ENCODE results near the gene ARHGEF2. TPM values are rescaled to one million over a fixed set of nuclear protein-coding genes. Genes with fewer than 3 reads are reported as not detected.

ARHGEF2 gene
- total RNA-seq, 2 experiments from 2014 or later = 78.8 to 133 TPM

GRCh38 chr1:155954645-155955044 is 23.7 kb downstream of the ARHGEF2 start:
- no peaks in the 10 kb centered on the region for H3K9me3 ChIP-seq (ENCODE audit: low read length)
- H3K79me2 ChIP-seq (ENCODE audit: insufficient read depth, low read depth, low read length) = no peaks in the 10 kb centered on the region; the same call in 1 of the 2 replicates
- no peak for DNase-seq (ENCODE audit: low spot score)
- no TSS peak for BruUV-seq (replicated peaks)
- CTCF ChIA-PET (ENCODE audit: unreplicated experiment) = no interaction called here
- POLR2A ChIA-PET = interaction anchor here (0.8 to 2.3 kb wide), 3 partner anchors 9 to 26 kb away, joined by 4 to 6 read pairs (median 6); no protein-coding TSS in a partner anchor
- H3K9me2 ChIP-seq (ENCODE audit: insufficient read depth, low read length) = no peaks in the 10 kb centered on the region
- peaks cover 98% of the 10 kb centered on the region for H3K36me3 ChIP-seq (ENCODE audit: insufficient read depth, low read length)
- intact Hi-C loops (cut with micrococcal nuclease; ENCODE audit: unreplicated experiment) = no loop called here
- no peak overlapping the region for H3K27ac ChIP-seq (ENCODE audit: low read depth, low read length, poor library complexity, severe bottlenecking)
- peaks cover 18% of the 10 kb centered on the region for H3K4me1 ChIP-seq (ENCODE audit: insufficient read depth, low read length, poor library complexity, severe bottlenecking)
- H3K4me2 ChIP-seq (ENCODE audit: low read length) = no peak overlapping the region
- no peaks in the 10 kb centered on the region for H4K20me1 ChIP-seq (ENCODE audit: insufficient read depth, low read length)
- no peak overlapping the region for H3K4me3 ChIP-seq (ENCODE audit: low read depth, low read length, poor library complexity, severe bottlenecking)
- TF ChIP-seq CTCF (conservative IDR thresholded peaks at IDR 0.05; ENCODE audit: low read length) = no peak
- TF ChIP-seq EZH2phosphoT487 (IDR thresholded peaks at IDR 0.05; ENCODE audit: borderline replicate concordance, low read depth, low read length) = no peak
- no peak overlapping the region for H2AFZ ChIP-seq (ENCODE audit: low read length)

- no peak for TF ChIP-seq CTCF (conservative IDR thresholded peaks at IDR 0.05; ENCODE audit: low read length)
- TF ChIP-seq EZH2phosphoT487 (IDR thresholded peaks at IDR 0.05; ENCODE audit: borderline replicate concordance, low read depth, low read length) = no peak
- no peaks in the 10 kb centered on the region for H4K20me1 ChIP-seq (ENCODE audit: insufficient read depth, low read length)
- H3K79me2 ChIP-seq (ENCODE audit: insufficient read depth, low read depth, low read length) = no peaks in the 10 kb centered on the region
- H3K4me1 ChIP-seq (ENCODE audit: insufficient read depth, low read length, poor library complexity, severe bottlenecking) = peaks cover 6% of the 10 kb centered on the region
- H3K9me2 ChIP-seq (ENCODE audit: insufficient read depth, low read length) = no peaks in the 10 kb centered on the region
- no peak overlapping the region for H2AFZ ChIP-seq (ENCODE audit: low read length)
- ChIA-PET CTCF (ENCODE audit: unreplicated experiment) (no interaction called here), POLR2A (no interaction called here)
- peaks cover 96% of the 10 kb centered on the region for H3K36me3 ChIP-seq (ENCODE audit: insufficient read depth, low read length)
- DNase-seq (ENCODE audit: low spot score) = no peak
- intact Hi-C loops (cut with micrococcal nuclease; ENCODE audit: unreplicated experiment) = no loop called here
- no peak overlapping the region for H3K4me3 ChIP-seq (ENCODE audit: low read depth, low read length, poor library complexity, severe bottlenecking)
- no peak overlapping the region for H3K27ac ChIP-seq (ENCODE audit: low read depth, low read length, poor library complexity, severe bottlenecking)
- H3K9me3 ChIP-seq (ENCODE audit: low read length) = no peaks in the 10 kb centered on the region
- H3K4me2 ChIP-seq (ENCODE audit: low read length) = no peak overlapping the region
- no TSS peak for BruUV-seq (replicated peaks)
Measured at GRCh38 chr1:155952505-155952890, 25.8 kb downstream of the ARHGEF2 start.

- CTCF ChIA-PET (ENCODE audit: unreplicated experiment) = no interaction called here
- H3K27ac ChIP-seq (ENCODE audit: low read depth, low read length, poor library complexity, severe bottlenecking) = no peak overlapping the region
- no peak overlapping the region for H3K4me2 ChIP-seq (ENCODE audit: low read length)
- H4K20me1 ChIP-seq (ENCODE audit: insufficient read depth, low read length) = no peaks in the 10 kb centered on the region
- no peak overlapping the region for H2AFZ ChIP-seq (ENCODE audit: low read length)
- no peaks in the 10 kb centered on the region for H3K9me2 ChIP-seq (ENCODE audit: insufficient read depth, low read length)
- DNase-seq (ENCODE audit: low spot score) = no peak
- no peak overlapping the region for H3K4me3 ChIP-seq (ENCODE audit: low read depth, low read length, poor library complexity, severe bottlenecking)
- TF ChIP-seq CTCF (conservative IDR thresholded peaks at IDR 0.05; ENCODE audit: low read length) = no peak
- TF ChIP-seq EZH2phosphoT487 (IDR thresholded peaks at IDR 0.05; ENCODE audit: borderline replicate concordance, low read depth, low read length) = no peak
- no TSS peak for BruUV-seq (replicated peaks)
- POLR2A ChIA-PET = no interaction called here
- intact Hi-C loops (cut with micrococcal nuclease; ENCODE audit: unreplicated experiment) = no loop called here
- no peaks in the 10 kb centered on the region for H3K79me2 ChIP-seq (ENCODE audit: insufficient read depth, low read depth, low read length)
- peaks cover 96% of the 10 kb centered on the region for H3K36me3 ChIP-seq (ENCODE audit: insufficient read depth, low read length)
- no peaks in the 10 kb centered on the region for H3K9me3 ChIP-seq (ENCODE audit: low read length)
- H3K4me1 ChIP-seq (ENCODE audit: insufficient read depth, low read length, poor library complexity, severe bottlenecking) = peaks cover 11% of the 10 kb centered on the region
Measured at GRCh38 chr1:155951753-155952504, 26.4 kb downstream of the ARHGEF2 start.
